ENCODE measurements around the gene DDA1.

DDA1 gene

GRCh38 chr19:17331045-17331558 is 21.7 kb downstream of the DDA1 start:
- Histone ChIP-seq H3K27ac (no peak overlapping the region), H3K4me3 (no peak overlapping the region)
- DNase-seq (ENCODE audit: low spot score) = no peak
- TF ChIP-seq CTCF (IDR thresholded peaks at IDR 0.05) = no peak

GRCh38 chr19:17332360-17332676 is 23.0 kb downstream of the DDA1 start:
- DNase-seq (ENCODE audit: low spot score) = no peak
- no peak overlapping the region for H3K4me3 ChIP-seq
- H3K27ac ChIP-seq = no peak overlapping the region
- no peak for TF ChIP-seq CTCF (IDR thresholded peaks at IDR 0.05)

GRCh38 chr19:17332677-17333581 is 23.6 kb downstream of the DDA1 start:
- peak overlapping the region in 1 of 2 donors; percentile 77 for H3K27ac ChIP-seq
- H3K4me3 ChIP-seq = no peak overlapping the region
- no peak for DNase-seq (ENCODE audit: low spot score)
- TF ChIP-seq CTCF (IDR thresholded peaks at IDR 0.05) = no peak

- no peak for TF ChIP-seq CTCF (IDR thresholded peaks at IDR 0.05)
- no peak for DNase-seq (ENCODE audit: low spot score)
- Histone ChIP-seq H3K27ac (peak overlapping the region; percentile 21 to 77), H3K4me3 (peak overlapping the region; percentile 85)
These were observed 24.4 kb downstream of the DDA1 start for GRCh38 chr19:17333611-17334413.

GRCh38 chr19:17334414-17335409 is 25.3 kb downstream of the DDA1 start, which contains the start of gene ANO8:
Gene ANO8 (minus strand): TSS chr19:17334855. CDS start chr19:17334670, 185 bp downstream.
- peak within 1 kb of the TSS; percentile 21 to 77 for H3K27ac ChIP-seq
- TF ChIP-seq CTCF (IDR thresholded peaks at IDR 0.05) = no peak
- H3K4me3 ChIP-seq = peak within 1 kb of the TSS; percentile 85
- DNase-seq (ENCODE audit: low spot score) = peak; percentile 94

GRCh38 chr19:17335575-17335974 is 26.2 kb downstream of the DDA1 start:
- no peak for DNase-seq (ENCODE audit: low spot score)
- Histone ChIP-seq H3K27ac (no peak overlapping the region), H3K4me3 (peak overlapping the region; percentile 85)
- TF ChIP-seq CTCF (IDR thresholded peaks at IDR 0.05) = no peak
